GM08714 (cell line): Measurements from ENCODE around the gene NRXN3.

Experiments
- H3K4me3 ChIP-seq: fragments of 200-500 bp; sonication (Bioruptor generic); 2 replicates; pipeline ENCODE4 v1.5.1; 2014; ENCODE audit warnings: mild to moderate bottlenecking, low read length, inconsistent platforms
- ZNF274 ChIP-seq: IDR thresholded peaks from 2 replicates; pipeline ENCODE4 v1.6.1; 2012; ENCODE audit warnings: mild to moderate bottlenecking, low read depth, low read length

Gene NRXN3

DNA sequence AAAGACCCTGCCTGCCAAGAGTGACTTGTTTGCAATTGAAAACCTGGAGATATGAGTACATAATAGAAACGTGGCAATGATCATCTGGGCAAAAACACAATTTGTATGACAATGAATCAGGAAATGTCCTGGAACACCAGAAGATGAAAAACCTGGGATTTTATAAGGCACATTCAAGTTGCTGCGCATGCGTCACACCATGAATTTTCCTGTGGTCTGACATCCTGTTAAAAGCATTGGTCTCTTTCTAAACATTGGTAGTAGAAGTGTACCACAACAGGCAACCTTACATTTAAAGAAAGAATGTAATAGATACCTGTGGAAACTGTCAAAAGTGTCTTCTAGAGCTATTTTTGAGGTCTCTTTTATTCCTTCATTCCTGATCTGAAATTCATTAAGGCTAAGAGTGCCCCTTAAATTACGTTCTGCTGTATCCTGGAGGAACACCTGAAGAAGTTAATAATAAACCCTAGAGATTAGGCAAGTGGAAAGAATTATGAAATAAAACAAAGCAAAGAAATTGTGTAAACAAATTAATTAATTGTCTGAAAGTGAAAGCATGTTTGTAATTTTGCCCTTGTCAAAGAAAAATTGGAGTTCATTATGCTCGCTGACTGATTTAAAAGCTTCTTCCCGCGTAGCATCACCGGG is 1364.7 kb downstream of the NRXN3 start:
- no peak for TF ChIP-seq ZNF274
- H3K4me3 ChIP-seq, result no peak overlapping the region

- H3K4me3 ChIP-seq, result no peak overlapping the region
- no peak for TF ChIP-seq ZNF274
Measured at GRCh38 chr14:79540394-79540793, 1370.2 kb downstream of the NRXN3 start.

DNA sequence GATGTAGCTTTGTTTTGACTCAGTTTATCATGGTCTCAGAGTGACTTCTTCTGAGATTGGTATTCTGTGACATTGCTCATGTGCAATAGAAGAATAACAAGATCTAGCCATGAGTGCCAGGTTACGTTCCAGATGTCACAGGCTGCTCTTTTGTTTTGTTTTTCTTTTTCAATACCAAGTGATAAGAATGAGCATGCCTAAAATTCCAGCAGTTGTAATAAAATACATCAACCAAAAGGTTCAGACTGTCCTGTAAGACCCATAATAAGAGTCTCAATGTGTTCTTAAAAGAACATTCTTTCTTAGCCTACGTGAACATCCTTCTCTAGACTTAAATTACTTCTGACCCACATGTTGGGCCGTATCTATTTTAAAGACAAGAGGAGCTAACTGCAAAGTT is 1371.9 kb downstream of the NRXN3 start:
- TF ChIP-seq ZNF274, result no peak

DNA sequence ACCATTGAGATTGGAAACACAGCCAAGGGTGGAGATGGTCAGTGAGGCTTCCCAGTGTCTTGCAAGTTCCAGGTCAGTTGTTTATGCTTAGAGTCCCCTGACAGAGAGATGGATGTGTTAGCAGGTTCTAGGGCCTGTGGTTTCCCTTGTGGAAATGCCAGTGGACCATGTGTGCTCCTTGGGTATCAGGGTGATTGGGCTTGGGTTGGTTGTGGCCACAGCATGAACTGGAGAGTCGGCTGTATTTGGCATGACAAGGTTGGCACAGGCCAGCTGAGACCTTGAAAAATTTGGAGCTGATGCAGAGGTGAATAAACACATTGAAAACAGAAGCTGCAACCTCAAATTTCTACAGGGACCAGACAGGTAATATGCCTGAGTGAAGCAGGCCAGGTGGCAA is 1373.2 kb downstream of the NRXN3 start:
- no peak for TF ChIP-seq ZNF274
- H3K4me3 ChIP-seq, result no peak overlapping the region

More for the DNA sequence above, 1371.9 kb downstream of the NRXN3 start:
- H3K4me3 ChIP-seq, result no peak overlapping the region

DNA sequence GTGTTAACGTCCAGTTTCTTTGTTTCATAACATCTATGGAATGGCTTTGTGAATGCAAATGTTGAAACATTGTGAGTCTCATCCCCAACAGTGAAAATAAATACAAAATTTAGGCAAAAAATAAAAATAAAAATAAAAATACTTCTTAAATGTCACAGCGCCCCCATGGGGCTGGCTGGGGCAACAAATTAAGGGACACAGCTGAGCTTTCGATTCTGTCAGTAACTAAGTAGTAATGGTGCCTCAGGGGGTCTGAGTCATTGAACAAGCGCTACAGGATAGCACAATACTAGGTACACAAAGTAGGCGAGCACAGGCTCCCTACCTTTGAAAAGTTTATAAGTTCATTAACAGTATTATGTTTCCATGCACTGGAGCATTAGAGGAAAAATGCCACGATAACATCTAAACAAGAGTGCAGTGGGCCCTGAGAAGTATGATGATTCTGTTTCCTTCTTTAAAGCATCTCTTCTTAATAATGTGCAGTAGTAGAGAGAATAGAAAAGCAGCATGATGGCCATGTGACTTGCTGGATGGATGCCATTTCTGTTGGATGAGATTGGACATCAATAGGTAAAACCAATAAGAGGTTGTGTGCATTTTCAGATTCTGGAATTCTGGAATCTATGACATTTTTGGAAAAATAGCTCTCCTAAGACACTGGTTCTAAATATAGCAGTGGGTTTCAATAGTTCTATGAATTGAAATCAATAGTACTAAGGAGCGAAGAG is 1374.0 kb downstream of the NRXN3 start:
- H3K4me3 ChIP-seq, result no peak overlapping the region
- no peak for TF ChIP-seq ZNF274

GRCh38 chr14:79544698-79545070 is 1374.5 kb downstream of the NRXN3 start:
- no peak overlapping the region for H3K4me3 ChIP-seq

GRCh38 chr14:79548836-79549235 is 1378.7 kb downstream of the NRXN3 start:
- no peak overlapping the region for H3K4me3 ChIP-seq
- no peak for TF ChIP-seq ZNF274

More at GRCh38 chr14:79544698-79545070, 1374.5 kb downstream of the NRXN3 start:
- no peak for TF ChIP-seq ZNF274

DNA sequence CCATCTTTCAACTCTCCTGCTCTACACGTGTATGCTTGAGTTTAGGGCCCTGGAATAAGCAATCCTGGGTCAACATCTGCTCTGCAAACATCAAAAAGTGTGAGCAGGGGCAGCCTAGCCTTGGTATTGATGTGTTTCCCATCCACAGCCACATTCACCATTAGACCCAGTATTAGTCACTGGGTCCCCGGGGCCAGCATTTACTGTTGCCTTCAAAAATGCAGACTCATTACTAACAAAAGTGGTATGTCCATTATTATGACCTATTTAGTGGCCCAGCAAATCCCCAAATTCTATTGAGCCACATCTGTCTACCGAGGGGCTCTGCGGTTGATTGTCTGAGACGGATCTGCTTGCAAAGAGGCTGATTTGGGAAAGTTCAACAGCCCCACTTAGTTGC is 1379.3 kb downstream of the NRXN3 start:
- no peak for TF ChIP-seq ZNF274
- H3K4me3 ChIP-seq, result no peak overlapping the region

DNA sequence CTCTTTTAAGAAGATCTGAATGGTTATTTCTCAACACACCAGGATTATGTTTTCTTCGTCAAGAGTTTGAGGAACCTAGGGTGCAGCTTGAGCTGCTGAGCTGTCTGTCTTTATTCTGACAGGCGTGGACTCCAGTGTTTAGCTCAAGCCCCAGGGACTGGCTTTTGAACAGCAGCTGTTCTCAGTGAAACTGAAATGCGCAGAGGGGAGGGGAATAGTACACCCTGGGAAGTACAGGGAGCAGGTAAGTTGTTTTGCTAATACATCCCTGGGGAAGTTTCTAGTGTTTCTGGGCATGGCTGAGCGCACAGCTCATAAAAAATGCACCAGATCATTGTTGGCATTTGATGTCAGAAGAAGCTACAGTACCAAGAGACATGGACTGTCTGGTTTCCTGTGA is 1381.3 kb downstream of the NRXN3 start:
- no peak overlapping the region for H3K4me3 ChIP-seq

GRCh38 chr14:79552778-79553177 is 1382.6 kb downstream of the NRXN3 start:
- H3K4me3 ChIP-seq, result no peak overlapping the region
- TF ChIP-seq ZNF274, result no peak

More for the DNA sequence above, 1381.3 kb downstream of the NRXN3 start:
- no peak for TF ChIP-seq ZNF274

DNA sequence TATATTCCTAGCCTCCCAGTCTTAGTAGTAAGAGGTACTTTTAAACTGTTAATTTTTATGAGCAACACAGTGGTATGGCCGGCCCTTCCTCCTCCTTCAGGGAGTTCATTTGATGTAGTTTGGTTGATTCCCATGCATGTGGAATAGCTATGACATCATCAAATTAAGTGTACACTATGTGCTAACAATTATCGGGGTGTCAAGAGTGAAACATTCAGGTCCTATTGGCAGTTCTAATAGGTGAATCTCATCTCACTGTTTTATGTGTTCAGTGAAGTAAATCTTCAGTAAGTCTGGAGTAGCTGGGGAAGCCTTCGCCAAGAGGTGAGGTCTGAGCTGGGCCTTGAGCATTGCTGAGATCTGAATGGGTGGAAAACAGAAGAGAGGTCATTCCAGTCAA is 1384.6 kb downstream of the NRXN3 start:
- H3K4me3 ChIP-seq, result no peak overlapping the region
- no peak for TF ChIP-seq ZNF274

- no peak for TF ChIP-seq ZNF274
- H3K4me3 ChIP-seq, result no peak overlapping the region
Measured at GRCh38 chr14:79555429-79555828, 1385.3 kb downstream of the NRXN3 start.

DNA sequence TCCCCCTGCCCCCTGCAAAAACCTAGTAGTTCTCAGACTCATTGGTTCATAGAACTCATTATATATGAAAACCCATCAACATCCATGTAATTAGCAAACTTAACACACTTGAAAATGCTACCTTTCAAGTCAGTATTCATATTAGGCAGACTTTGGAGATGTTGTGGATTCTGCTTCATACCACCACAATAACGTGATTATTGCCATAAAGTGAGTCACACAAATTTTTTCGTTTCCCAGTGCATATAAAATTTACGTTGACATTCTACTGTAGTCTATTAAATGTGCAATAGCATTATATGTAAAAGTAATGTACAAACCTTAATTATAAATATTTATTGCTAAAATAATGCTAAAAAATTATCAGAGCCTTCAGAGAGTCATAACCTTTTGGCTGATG is 1387.1 kb downstream of the NRXN3 start:
- TF ChIP-seq ZNF274, result no peak

DNA sequence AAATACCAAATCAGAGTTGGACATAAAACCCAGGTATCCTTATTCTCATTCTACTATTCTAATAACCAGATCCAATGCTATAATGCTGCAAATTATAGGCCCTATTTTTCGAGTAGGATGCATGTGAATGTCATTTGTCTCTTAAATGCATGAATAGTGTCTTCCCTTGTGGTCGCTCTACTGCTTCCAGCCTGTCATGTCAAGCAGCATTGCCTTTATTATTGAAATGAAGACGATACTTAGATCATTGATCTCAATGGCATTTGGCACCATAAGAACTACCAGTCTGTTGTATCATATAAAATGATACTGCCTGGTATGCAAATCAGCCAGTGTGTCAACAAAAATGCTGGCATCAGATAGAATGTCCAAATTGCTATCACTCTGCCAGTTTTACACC is 1392.0 kb downstream of the NRXN3 start:
- no peak for TF ChIP-seq ZNF274
- H3K4me3 ChIP-seq, result no peak overlapping the region

More for the DNA sequence above, 1387.1 kb downstream of the NRXN3 start:
- no peak overlapping the region for H3K4me3 ChIP-seq

DNA sequence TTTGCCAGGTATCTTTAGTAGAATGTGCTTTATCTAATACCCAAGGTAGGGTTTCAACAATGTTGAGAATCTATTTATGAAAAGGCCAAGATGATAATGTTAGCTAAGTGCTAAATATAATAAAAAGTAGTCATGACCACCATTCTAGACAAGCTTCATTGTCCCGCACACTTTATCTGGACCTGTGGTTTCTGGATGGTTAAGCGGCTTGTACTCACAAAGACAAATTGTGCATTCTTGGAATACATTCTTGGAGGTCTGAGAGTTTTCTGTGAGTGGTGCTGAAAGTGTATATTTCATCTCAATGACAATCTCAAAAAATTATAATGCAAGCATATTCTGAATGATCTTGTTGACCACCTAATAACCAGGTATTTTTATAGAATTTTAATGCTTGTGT is 1394.2 kb downstream of the NRXN3 start:
- no peak for TF ChIP-seq ZNF274

More for the DNA sequence above, 1394.2 kb downstream of the NRXN3 start:
- no peak overlapping the region for H3K4me3 ChIP-seq
